HG03095 (cell line): Measurements from ENCODE around the gene DDX10.

Experiments
- ATAC-seq: cut with Tn5 transposase; IDR thresholded peaks from one replicate; pipeline ENCODE4 v1.9.1; 2021; ENCODE audit warnings: moderate library complexity; ENCODE audit not compliant: unreplicated experiment

DDX10 gene

GRCh38 chr11:108966978-108967377 is 302.1 kb downstream of the DDX10 start:
- ATAC-seq: no peak

DNA sequence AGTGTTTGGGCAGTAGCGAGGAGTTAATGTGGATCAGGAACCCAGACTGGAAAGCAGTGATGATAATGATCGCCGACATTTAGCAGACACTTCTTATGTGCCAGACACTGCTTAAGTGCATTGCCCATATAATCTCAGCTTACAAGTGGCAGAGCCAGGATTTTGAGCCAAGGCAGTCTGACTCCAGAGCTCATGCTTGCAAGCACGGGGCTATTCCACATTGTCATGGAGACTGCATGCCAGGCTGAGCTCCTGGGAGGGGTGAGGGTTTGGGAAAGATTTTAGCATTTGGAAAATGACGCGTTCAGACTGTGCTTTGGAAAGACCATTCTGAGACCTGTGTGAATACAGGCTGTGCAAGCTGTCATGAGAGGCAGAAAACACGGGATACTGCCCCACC is 302.7 kb downstream of the DDX10 start:
- no peak for ATAC-seq

DNA sequence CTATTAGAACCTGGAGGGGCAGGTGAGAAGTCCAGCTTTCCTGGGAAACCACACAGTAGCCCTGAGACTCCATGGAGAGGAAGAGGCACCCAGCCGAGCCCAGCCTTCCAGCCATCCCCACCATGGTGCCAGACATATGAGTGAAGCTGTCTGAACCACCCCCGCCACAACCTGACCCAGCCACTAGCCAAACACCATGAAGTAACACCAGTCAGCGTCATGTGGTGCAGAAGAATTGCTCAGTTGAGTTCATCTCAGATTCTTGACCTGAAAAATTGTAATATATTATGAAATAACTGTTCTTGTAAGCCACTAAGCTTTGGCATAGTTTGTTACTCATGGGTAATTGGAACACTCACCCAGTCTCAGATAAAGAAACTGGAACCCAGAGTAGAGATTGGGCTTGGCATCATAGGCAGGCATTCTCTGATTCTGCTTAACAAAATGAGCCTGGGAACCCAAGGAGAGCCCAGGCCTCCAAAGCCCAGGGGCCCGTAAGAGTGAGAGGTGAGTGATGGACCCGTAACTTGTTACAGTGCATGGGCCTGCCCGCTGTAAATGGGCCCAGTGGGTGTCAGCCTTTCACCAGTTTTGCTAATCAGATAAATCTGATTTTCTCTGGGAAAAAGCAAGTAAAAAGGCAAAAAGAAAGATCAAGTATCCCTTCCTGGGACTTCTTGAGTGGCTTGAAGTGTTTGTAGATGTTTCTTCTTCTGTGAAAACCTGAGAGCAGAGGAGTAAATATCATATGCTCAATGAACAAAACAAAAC is 305.5 kb downstream of the DDX10 start:
- ATAC-seq: no peak

DNA sequence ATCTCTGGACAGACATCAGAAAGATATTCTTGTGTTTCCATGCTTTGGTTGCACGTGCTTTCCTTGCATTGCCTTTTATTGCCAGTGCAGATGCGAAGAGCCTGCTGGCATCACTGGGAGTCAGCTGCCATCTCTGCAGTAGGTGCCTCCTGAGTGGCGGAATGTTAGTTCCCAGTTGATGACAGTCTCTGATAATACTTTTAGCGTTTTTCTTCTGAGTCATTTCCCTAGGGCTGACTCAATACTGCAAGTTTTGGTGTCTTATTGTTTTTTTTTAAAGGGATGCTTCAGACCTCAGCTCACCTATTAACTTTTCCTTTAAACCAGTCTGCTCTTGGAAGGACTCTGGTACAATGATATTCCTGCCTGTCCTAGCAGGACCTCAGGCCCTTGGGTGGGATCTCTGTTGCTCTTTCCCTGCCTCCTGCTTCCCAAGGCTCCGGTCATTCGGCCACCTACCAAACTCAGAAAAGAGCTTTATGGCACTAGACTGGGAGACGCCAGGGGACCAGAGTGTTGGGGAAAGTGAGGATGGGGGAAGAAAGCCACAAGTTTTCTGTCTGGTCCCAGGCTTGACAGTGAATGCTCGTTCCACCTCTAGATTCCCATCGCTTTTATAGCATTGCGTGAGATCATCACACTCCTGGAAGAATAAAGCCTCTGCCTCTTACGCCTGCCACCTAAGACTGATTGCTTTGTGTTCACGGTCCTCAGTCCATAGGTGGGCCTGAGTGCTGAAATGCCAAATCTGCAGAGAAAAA is 308.7 kb downstream of the DDX10 start:
- ATAC-seq: no peak

- ATAC-seq: no peak
Observed at GRCh38 chr11:108975026-108975425, 310.2 kb downstream of the DDX10 start.

DNA sequence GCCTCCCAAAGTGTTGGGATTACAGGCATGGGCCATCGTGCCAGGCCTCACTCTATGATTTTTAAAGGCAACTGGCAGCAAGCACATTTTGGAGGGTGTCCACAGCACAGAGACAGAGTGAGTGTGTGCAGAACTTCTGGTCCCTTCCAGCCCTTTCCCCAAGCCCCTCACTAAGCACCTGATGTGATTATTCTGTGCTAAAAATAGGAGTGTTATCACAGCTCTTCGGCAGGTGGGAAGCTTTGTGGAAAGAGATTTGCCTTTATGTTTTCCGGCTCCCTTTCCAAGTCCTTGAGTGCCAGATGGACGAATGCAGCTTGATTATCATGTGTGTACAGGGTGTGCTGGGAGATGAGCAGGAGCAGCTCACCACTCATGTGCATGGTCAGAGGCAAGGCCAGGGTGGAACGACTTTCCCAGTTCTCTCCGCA is 310.8 kb downstream of the DDX10 start:
- no peak for ATAC-seq

DNA sequence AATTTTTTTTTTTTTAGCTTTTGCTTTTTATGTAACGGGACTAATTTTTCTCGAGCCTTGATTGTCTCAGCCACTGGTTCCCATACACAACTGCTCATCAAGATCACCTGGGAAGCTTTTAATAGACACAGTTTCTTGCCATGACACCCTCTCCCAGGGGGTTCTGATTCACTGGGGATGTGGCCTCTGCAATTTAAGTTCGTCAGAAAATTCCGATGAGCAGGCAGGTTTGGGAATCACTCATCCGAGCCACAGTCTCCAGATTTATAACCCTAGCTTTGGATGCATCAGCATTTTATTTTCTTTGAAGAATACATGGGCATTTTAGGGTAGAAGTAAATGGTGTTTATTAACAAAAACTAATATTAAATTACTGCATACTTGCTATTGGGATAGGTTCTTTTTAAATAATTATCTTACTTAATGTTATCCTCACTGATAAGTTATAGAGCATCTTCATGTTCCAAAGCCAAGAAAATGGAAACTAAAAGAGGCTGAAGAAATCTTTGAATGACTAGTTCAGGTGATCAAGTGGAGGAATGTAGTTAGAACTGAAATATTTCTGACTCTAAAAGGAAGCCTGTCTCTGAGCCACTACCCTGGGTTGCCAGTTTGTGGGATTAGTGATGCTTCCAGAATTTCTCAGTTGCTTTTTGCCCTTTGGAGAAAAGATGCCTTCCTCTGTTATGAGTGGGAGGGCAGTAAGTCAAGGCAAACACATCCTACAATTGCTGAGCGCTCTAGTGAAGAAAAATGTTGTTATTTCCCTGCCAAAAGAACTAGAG is 319.0 kb downstream of the DDX10 start:
- ATAC-seq: no peak

DNA sequence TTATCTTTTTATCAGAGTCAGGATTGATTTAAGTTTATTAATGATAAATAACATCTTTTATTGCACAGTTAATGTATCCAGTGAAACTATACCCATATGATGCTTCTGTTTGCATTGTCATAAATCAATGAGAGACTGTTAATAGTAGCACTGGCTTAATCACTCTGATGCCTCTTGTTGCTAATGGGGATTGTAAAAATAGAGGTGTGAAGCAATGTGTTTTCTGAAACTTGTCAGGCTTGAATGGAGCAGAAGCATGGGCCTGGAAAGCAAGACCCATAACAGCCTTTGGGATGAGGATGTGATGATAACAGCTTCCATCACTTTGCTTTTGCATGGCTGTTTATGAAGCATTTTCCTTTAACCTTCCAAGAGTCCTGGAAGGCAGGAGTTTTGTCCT is 319.7 kb downstream of the DDX10 start:
- ATAC-seq: no peak

GRCh38 chr11:108985236-108985944 is 320.5 kb downstream of the DDX10 start:
- no peak for ATAC-seq

- ATAC-seq: no peak
Observed at GRCh38 chr11:108985945-108986279, 321.0 kb downstream of the DDX10 start.
